Dermis blood vessel endothelial cell (primary cell): ENCODE results near the gene AFAP1. TPM values are rescaled to one million over a fixed set of nuclear protein-coding genes. Genes with fewer than 3 reads are reported as not detected.

Experiments used
- DNase-seq: peaks from one replicate; pipeline ENCODE4 v3.0.0; 2010
- total RNA-seq: library from RNA; depleted of rRNA; stranded (reverse); fragments of >200 nt; gene quantifications from 2 replicates; pipeline ENCODE4 v1.2.3, GENCODE V29; 2014

The AFAP1 gene
- total RNA-seq, 1 donor from 2014 or later: 48.5 TPM

- DNase-seq: no peak
Observed at GRCh38 chr4:7817877-7818398, 121.7 kb downstream of the AFAP1 start.

DNA sequence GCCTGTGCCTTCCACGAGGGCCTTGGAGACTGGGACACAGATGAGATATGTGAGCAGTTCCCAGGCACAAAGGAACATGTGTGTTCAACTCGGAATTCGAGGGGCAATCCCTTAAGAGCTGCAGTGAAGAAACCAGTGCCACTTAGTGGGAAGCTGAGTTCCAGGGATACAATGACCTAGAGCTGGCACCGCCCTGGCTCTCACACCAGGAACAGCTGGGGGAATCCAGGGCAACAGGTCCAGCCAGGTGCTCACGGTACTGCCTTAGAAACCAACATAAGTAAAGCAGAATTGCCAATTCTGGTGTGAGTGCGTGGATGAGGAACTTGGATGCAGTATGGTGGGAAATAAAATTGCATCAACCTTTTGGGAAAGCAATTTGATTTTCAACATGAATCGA lies 122.9 kb downstream of the AFAP1 start:
- DNase-seq: no peak

DNA sequence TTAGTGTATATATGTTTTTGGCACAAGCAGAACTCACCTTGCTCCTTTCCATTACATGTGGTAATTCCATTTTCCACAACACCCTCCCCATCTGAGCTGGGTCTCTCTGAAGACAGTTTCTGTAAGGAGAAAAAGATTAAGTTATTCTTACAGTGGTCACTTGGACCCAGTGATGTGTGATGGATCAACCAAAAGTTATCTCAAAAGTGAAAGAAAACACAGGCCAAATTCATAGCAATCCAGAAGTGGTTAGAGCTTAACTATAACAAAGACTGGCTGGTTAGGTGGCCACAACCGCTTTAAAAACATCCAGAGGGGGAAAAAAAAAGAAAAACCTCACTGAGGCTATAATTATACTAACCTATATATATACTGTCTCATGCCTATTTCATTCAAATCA lies 123.7 kb downstream of the AFAP1 start:
- DNase-seq: no peak

DNA sequence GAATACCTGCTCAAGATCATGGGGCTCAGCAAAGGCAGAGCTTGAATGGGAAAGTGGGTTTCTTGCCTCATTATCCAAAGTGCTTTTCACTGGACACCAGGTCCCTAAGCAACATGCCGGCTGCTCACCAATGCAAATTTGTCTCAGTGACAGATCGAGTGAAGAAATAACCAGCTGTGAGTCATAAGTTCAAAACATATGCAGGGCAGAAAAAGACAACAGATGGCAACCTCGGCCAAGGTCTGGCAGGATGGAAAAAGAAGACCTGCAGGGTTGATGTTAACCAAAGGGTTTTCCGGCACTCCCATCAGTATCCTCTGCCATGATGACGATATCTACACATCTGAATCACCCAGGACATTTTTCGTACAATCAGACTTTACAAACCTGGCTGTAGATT lies 124.1 kb downstream of the AFAP1 start:
- DNase-seq: peak; percentile 76

- no peak for DNase-seq
Observed at GRCh38 chr4:7814451-7814850, 125.2 kb downstream of the AFAP1 start.

DNA sequence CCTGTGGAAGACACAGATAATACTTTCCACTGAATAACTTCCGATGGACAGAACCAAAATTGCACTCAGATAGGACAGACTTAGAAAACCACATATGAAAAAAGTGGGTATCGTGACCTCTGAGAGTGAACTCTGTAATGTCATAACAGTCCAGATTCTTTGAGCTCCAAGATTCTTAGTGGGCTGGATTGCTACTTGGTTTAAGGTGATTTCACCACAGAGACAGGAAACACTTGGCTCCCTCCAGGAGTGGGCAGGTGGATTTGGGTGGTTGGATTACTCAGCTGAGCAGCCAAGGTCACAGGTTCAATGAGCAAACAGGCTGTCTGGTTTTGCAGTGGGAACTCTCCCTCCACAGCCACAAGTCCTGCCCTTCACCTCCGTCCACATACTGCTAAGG lies 126.0 kb downstream of the AFAP1 start:
- DNase-seq: peak; percentile 79

- DNase-seq: no peak
Observed at GRCh38 chr4:7812921-7813320, 126.7 kb downstream of the AFAP1 start.

DNA sequence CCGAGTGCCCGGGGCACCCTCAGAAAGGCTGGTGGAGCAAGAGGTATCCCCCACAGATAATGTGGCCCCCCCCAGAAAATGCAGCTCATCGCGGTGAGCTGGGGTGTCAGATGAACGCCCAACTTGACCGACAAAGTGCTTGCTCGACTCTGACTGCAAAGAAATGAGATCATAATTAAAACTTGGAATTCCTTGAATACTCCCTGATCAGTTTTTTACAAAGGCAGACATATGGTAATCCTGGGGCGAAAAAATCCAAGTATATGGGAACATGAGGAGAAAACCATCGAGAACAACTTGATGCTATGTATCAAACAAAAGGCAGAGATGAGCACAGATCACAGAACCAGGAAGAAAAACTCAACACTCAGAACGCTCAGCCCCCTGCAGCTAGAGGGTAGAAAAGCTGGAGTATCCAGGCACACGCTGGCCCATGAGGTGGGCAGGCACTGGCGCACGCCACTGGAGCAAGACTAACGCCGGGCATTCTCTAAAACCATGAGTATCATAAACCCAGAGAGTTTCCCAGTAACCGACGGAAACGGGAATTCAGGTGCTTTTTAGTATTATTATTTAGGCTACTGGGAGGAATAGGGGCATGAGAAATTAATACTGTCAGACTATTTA lies 127.3 kb downstream of the AFAP1 start:
- no peak for DNase-seq

DNA sequence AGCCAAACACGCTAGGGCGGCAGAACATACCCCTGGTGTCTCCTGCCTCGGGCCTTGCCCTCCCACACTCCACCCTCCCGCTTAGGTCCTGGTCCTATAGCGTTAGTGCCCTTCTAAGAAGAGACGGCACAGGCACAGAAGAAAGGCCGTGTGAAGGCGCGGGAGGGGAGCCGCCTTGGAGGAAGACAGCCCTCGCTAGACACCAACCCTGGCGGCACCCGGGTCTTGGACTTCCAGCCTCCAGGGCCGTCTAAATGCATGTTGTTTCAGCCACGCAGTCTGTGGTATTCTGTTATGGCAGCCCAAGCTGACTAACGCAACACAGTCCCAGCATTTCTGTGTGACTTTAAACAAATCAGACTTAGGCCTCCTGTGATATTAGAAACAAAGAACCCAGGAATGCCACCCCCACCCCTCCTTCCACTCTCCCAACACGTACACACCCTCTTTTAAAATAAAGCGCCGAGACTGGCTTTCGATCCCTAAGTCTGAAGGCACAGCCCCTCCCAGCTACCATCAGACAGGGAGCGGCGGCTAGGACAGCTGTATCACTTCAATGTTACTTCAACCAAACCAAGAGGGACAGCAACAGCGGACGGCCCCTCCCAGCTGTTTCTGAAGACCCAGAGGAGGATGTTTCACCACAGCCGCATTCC lies 128.0 kb downstream of the AFAP1 start:
- no peak for DNase-seq

DNA sequence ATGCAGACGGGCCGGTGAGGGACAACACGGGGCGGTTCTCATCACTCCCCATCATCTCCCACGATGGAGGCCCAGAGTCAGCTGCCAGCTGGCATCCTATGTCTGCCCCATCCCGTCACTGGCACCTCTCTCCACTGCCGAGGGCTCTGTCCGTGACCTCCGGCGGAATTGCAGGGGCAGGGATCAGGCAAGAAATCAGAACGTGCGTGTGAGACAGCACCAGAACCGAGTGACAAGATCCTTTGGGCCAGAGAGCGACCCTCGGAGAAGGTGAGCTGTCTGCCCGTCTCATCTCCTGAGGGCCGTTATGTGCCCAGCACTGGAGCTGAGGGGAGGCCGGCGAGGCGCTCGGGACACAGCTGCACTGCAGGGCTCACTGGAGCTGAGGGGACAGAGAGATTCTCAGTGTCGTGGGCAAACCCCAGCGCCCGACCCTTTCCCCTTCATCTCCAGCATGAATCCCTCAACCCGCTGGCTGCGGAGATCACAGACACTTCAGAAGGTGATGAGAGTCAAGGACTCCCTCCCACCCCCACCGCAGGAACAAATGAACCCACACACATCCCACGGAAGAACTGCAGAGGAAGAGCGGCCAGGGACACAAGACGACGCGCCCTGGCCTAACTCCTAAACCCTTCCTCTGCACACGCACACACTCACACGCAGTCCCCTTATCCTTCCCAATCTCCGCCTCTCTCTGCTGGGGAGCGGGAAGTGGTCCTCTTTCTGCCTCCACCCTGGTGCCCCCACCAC lies 128.7 kb downstream of the AFAP1 start:
- DNase-seq: no peak

- peak; percentile 88 for DNase-seq
Observed at GRCh38 chr4:7808752-7809151, 130.9 kb downstream of the AFAP1 start.

DNA sequence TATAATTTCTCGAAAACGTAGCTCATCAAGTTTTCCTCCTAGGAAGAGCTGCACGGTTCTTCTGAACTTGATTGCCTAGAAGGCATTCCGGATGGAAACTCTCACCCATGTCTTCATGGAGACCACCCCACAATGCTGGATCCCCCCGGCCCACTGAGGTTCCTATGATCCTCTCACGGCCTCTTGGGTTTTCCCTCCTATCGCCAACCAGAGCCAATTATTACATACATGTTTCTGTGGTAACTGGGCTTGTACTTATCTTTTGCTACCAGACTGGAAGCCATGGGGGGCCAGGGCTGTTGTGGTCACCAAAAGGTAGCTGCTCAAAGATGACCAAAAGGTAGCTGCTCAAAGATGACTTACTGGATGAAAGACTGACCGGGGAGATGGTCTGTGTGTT lies 131.5 kb downstream of the AFAP1 start:
- DNase-seq: no peak

- peak; percentile 81 for DNase-seq
Observed at GRCh38 chr4:7807351-7807921, 132.2 kb downstream of the AFAP1 start.

DNA sequence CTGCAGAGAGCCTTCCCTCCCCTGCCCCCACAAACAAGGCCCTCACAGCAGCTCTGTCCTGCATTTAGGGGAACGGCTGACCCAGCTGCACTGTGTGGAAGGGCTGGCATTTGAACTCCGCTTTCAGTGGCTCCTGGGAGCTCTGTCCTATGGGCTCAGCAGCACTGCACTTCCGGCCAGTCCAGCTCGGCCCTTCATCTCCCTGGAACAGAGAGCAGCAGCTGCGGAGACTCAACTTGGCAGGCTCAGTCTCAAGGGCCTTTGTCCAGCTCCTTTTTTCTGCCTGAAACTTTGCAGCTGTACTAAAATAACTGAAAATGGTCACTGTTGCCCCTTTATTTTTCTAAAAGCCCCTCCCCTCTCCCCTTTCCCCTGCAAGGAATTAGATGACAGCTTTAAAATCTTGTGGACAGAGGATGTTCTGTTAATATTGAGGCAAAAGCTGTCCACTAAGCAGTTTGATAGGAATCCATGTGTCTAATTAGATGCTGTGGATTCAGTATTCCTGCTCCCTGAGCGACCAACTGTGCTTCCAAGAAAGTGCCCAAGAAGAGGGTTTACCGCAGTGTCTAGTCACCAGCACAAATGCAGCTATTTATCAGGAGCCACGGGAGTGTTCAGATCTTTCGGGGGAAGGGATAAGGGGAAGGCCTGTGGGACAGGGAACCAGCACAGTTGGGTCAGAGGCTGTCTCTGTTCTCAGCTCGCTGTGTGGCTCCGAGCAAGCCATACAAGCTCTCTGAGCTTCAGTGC lies 133.1 kb downstream of the AFAP1 start:
- DNase-seq: peak; percentile 58

- DNase-seq: peak; percentile 92
Observed at GRCh38 chr4:7805533-7806337, 133.9 kb downstream of the AFAP1 start.

DNA sequence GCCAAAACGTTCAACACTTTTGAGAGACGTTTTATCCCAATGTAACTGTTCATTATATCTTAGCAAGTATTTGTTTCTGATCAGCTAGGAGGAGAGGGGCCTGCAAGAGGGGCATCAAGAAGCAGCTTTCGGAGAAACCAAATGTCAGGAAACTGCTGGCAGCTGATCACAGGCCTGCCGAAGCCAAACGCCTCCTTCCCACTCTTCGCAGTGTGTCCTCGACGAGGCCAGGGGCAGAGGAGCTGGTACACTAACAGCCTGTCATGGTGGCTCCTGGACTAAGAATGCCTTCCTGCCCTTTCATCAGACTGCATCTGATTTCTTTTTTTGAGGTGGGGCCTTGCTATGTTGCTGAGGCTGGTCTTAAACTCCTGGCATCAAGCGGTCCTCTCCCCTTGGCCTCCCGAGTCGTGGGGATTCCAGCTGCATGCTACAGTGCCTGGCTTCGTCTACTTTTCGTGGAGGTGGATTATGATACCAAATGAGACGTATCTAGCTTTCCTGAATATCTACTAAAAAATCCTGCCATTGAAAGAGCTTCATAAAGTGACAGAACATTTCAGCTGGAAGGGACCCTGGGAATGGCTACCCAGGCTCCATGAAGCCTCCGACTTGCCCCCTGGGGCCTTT lies 134.8 kb downstream of the AFAP1 start:
- DNase-seq: no peak

DNA sequence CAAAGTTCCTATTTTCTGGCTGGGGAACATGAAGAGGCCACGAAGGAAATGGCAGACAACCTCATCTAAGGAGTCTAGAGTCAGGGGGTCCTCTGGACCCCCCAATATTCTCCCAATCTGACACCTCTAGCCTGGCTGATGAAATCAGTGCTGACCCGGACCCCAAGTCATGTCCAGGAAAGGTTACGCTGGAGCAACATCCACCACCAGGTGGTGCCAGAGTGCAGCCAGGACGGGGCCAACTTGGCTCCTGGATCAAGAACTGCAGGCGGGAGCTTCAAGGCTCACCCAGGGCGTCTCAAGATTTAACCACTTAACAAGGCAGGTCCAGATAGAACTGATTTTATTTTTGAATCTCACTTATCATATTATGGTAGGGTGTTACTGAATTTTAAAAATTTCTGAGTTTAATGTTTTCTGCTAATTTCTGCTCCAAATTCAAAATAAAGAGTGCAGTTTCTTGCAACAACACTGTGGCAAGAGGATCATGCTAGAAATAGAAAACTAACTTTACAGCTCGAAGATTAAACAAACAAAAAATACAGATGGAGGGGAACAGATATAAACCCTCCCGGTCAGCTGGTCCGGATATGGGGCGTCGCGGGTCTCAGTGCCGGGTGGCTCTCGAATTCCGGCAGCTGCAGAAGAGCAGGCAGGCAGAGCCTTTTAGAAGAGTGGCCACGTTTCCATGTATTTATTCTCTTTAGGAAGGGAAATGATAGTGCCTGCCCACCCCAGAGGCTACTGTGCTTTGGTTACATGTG lies 135.5 kb downstream of the AFAP1 start:
- peak; percentile 91 for DNase-seq

GRCh38 chr4:7803371-7803770 lies 136.3 kb downstream of the AFAP1 start:
- DNase-seq: no peak

DNA sequence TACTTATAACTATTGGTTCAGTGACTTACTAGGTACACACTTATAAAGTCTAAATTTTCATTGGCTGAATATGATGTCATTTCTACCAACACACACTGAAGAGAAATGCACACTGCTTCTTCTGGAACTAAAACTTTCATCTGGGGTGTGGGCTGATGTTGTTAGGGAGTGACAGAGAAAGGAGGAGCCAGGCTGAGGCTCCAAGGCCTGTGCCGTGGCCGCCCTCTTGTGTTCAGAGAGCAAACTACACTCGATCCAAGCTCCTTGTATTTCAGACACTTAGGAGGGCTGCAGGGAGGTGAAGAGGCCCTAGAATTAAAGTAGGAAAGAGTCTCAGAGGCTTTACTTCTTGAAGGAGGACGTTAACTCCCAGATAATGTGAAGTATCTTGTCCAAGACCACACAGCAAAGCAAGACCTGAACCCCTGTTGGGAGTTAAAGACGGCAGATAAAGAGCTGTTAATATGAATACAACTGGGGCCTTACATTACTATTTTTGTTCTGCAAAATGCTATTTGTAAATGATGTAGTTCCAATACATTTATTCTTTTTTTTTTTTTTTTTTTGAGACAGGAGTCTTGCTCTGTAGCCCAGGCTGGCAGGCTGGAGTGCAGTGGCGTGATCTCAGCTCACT lies 137.5 kb downstream of the AFAP1 start:
- peak; percentile 92 for DNase-seq

GRCh38 chr4:7801641-7802040 lies 138.0 kb downstream of the AFAP1 start:
- DNase-seq: no peak
